ENCODE measurements around the gene RELCH. TPM values are rescaled to one million over a fixed set of nuclear protein-coding genes. Genes with fewer than 3 reads are reported as not detected.
A peak's percentile ranks its signal among the peaks of the same experiment; 100 is the strongest.

Gene RELCH
- total RNA-seq, 1 experiment from 2014 or later: 21.6 TPM

DNA sequence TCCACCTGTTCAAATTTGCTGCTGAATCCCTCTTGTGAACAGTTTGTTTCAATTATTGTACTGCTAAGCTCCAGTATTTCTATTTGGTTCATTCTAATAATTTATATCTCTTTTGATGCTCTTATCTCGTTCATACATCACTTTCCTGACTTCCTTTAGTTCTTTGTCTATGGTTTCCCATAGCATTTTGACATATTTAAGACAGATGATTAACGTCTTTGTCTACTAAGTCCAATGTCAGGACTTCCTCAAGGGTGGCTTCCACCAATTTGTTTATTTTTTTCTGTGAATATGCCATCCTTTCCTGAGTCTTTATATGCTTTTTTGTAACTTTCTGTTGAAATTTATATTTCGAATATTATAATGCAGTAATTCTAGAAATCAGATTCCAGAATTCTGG is 9.8 kb upstream of the RELCH start:
- Histone ChIP-seq H4K20me1 (ENCODE audit: low read length) (no peaks in the 10 kb centered on the region), H3K27ac (ENCODE audit: low read length) (no peak overlapping the region), H3K4me1 (ENCODE audit: insufficient read depth, low read length) (peaks cover 10% of the 10 kb centered on the region; the same call in 1 of the 2 replicates), H3K4me3 (ENCODE audit: low read length) (no peak overlapping the region), H3K4me2 (ENCODE audit: low read length) (no peak overlapping the region), H3K9ac (ENCODE audit: low read length) (no peak overlapping the region), H3K36me3 (ENCODE audit: low read depth, low read length) (no peaks in the 10 kb centered on the region), H3K27me3 (ENCODE audit: low read length) (no peaks in the 10 kb centered on the region), H3F3A (ENCODE audit: low read length, unreplicated experiment) (no peaks in the 10 kb centered on the region), H3K79me2 (ENCODE audit: low read length) (0 out of 2 replicates have a peak, but pooled peaks cover 1% of the 10 kb centered on the region), H2AFZ (ENCODE audit: low read length) (no peak overlapping the region), H3K9me3 (ENCODE audit: low read length) (no peaks in the 10 kb centered on the region), H3K9me2 (replicated peaks; ENCODE audit: low read length) (no peaks in the 10 kb centered on the region)
- no peak for TF ChIP-seq EZH2phosphoT487 (IDR thresholded peaks at IDR 0.05; ENCODE audit: borderline replicate concordance, low read length)
- no peak for TF ChIP-seq EZH2 (IDR thresholded peaks at IDR 0.05; ENCODE audit: low read length, unreplicated experiment)
- TF ChIP-seq CTCF (conservative IDR thresholded peaks at IDR 0.05; ENCODE audit: low read depth, low read length): no peak
- DNase-seq: no peak
- ATAC-seq: no peak
- ChIA-PET CTCF (no interaction called here), POLR2A (ENCODE audit: unreplicated experiment) (no interaction called here)
- intact Hi-C loops (cut with micrococcal nuclease): no loop called here
- BruUV-seq (replicated peaks): no TSS peak

DNA sequence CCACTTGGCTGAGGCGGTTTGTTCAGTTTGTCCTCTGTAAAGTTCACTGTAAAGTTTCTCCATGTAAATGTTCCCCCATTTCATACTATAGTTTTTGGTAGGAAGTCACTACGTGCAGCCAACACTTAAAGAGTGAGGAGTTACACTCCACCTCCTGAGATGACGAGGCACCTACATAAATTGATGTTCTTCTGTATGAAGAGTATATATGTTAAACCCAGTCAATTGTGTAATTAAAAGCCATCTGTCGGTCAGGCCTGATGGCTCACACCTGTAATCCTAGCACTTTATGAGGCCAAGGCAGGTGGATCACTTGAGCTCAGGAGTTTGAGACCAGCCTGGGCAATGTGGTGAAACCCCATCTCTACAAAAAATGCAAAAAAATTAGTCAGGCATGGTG is 7.8 kb upstream of the RELCH start:
- peaks cover 4% of the 10 kb centered on the region; the same call in 1 of the 2 replicates for H3K79me2 ChIP-seq (ENCODE audit: low read length)
- no peaks in the 10 kb centered on the region for H3K9me3 ChIP-seq (ENCODE audit: low read length)
- BruUV-seq (replicated peaks): no TSS peak
- no peak overlapping the region for H3K27ac ChIP-seq (ENCODE audit: low read length)
- H3K36me3 ChIP-seq (ENCODE audit: low read depth, low read length): no peaks in the 10 kb centered on the region
- ChIA-PET CTCF (no interaction called here), POLR2A (ENCODE audit: unreplicated experiment) (no interaction called here)
- DNase-seq (no peak), ATAC-seq (no peak)
- no peaks in the 10 kb centered on the region for H3K9me2 ChIP-seq (replicated peaks; ENCODE audit: low read length)
- H3K4me1 ChIP-seq (ENCODE audit: insufficient read depth, low read length): peaks cover 10% of the 10 kb centered on the region
- no peaks in the 10 kb centered on the region for H3F3A ChIP-seq (ENCODE audit: low read length, unreplicated experiment)
- H3K27me3 ChIP-seq (ENCODE audit: low read length): no peaks in the 10 kb centered on the region
- no peak overlapping the region for H3K9ac ChIP-seq (ENCODE audit: low read length)
- no peak overlapping the region for H3K4me3 ChIP-seq (ENCODE audit: low read length)
- no peak for TF ChIP-seq EZH2phosphoT487 (IDR thresholded peaks at IDR 0.05; ENCODE audit: borderline replicate concordance, low read length)
- no peak for TF ChIP-seq EZH2 (IDR thresholded peaks at IDR 0.05; ENCODE audit: low read length, unreplicated experiment)
- no peak for TF ChIP-seq CTCF (conservative IDR thresholded peaks at IDR 0.05; ENCODE audit: low read depth, low read length)
- H4K20me1 ChIP-seq (ENCODE audit: low read length): 0 out of 2 replicates have a peak, but pooled peaks cover 3% of the 10 kb centered on the region
- no peak overlapping the region for H3K4me2 ChIP-seq (ENCODE audit: low read length)
- no peak overlapping the region for H2AFZ ChIP-seq (ENCODE audit: low read length)
- intact Hi-C loops (cut with micrococcal nuclease): no loop called here

GRCh38 chr18:62182220-62182619 is 4.8 kb upstream of the RELCH start:
- H3K27me3 ChIP-seq (ENCODE audit: low read length): no peaks in the 10 kb centered on the region
- DNase-seq: no peak
- peak; percentile 34; the same call in 1 of the 2 replicates for TF ChIP-seq CTCF (conservative IDR thresholded peaks at IDR 0.05; ENCODE audit: low read depth, low read length)
- TF ChIP-seq EZH2 (IDR thresholded peaks at IDR 0.05; ENCODE audit: low read length, unreplicated experiment): no peak
- H3K4me3 ChIP-seq (ENCODE audit: low read length): no peak overlapping the region
- no peaks in the 10 kb centered on the region for H3K36me3 ChIP-seq (ENCODE audit: low read depth, low read length)
- H2AFZ ChIP-seq (ENCODE audit: low read length): no peak overlapping the region
- CTCF ChIA-PET: no interaction called here
- no peak for ATAC-seq
- no peak overlapping the region for H3K4me2 ChIP-seq (ENCODE audit: low read length)
- peaks cover 27% of the 10 kb centered on the region for H3K79me2 ChIP-seq (ENCODE audit: low read length)
- H3K27ac ChIP-seq (ENCODE audit: low read length): no peak overlapping the region
- H3K9me2 ChIP-seq (replicated peaks; ENCODE audit: low read length): no peaks in the 10 kb centered on the region
- H3F3A ChIP-seq (ENCODE audit: low read length, unreplicated experiment): no peaks in the 10 kb centered on the region
- BruUV-seq (replicated peaks): no TSS peak
- intact Hi-C loops (cut with micrococcal nuclease): loop anchor here (2.0 to 10.0 kb wide), 3 partner anchors 203 to 343 kb away; partner anchors contain the start of gene ZCCHC2
- H4K20me1 ChIP-seq (ENCODE audit: low read length): 0 out of 2 replicates have a peak, but pooled peaks cover 3% of the 10 kb centered on the region
- no peaks in the 10 kb centered on the region for H3K9me3 ChIP-seq (ENCODE audit: low read length)
- H3K4me1 ChIP-seq (ENCODE audit: insufficient read depth, low read length): peaks cover 17% of the 10 kb centered on the region
- POLR2A ChIA-PET (ENCODE audit: unreplicated experiment): no interaction called here
- no peak overlapping the region for H3K9ac ChIP-seq (ENCODE audit: low read length)

Measured in PC-3 (cell line).